OCI-LY7 (cell line): Measurements from ENCODE around the gene FMNL3.

Experiments used
- EZH2phosphoT487 ChIP-seq: fragments of 200-600 bp; sonication (generic); IDR thresholded peaks from 2 replicates; pipeline ENCODE4 v1.6.1; 2018; ENCODE audit warnings: low read depth, borderline replicate concordance, mild to moderate bottlenecking, mixed run types, antibody characterized with exemption, low read length, moderate library complexity, mixed read lengths
- TF ChIP-seq, protein P1 (sequence below): fragments of 200-600 bp; sonication (generic); conservative IDR thresholded peaks from 2 replicates; pipeline ENCODE4 v1.5.1; 2014; ENCODE audit warnings: mild to moderate bottlenecking, antibody characterized with exemption, low read length, moderate library complexity, mixed read lengths

DNA sequence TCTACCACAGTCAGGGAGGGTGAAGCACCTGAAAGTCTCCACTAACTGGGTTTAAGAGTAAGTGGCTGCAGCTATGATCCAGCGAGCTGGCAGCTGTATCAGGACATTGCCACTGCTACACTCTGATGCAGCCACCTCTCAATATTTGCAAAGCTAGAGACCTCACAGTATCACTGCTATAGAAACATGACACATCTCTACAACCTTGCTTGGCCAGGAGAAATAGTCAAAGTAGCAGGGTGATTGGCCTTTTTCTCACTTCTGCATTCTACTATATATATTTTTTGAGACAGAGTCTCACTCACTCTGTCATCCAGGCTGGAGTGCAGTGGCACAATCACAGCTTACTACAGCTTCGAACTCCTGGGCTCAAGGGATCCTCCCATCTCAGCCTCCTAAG is 9.3 kb upstream of the FMNL3 start:
- TF ChIP-seq, protein P1, sequence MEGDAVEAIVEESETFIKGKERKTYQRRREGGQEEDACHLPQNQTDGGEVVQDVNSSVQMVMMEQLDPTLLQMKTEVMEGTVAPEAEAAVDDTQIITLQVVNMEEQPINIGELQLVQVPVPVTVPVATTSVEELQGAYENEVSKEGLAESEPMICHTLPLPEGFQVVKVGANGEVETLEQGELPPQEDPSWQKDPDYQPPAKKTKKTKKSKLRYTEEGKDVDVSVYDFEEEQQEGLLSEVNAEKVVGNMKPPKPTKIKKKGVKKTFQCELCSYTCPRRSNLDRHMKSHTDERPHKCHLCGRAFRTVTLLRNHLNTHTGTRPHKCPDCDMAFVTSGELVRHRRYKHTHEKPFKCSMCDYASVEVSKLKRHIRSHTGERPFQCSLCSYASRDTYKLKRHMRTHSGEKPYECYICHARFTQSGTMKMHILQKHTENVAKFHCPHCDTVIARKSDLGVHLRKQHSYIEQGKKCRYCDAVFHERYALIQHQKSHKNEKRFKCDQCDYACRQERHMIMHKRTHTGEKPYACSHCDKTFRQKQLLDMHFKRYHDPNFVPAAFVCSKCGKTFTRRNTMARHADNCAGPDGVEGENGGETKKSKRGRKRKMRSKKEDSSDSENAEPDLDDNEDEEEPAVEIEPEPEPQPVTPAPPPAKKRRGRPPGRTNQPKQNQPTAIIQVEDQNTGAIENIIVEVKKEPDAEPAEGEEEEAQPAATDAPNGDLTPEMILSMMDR: no peak
- TF ChIP-seq EZH2phosphoT487: no peak
